ENCODE results near the gene DDB1.

DNA sequence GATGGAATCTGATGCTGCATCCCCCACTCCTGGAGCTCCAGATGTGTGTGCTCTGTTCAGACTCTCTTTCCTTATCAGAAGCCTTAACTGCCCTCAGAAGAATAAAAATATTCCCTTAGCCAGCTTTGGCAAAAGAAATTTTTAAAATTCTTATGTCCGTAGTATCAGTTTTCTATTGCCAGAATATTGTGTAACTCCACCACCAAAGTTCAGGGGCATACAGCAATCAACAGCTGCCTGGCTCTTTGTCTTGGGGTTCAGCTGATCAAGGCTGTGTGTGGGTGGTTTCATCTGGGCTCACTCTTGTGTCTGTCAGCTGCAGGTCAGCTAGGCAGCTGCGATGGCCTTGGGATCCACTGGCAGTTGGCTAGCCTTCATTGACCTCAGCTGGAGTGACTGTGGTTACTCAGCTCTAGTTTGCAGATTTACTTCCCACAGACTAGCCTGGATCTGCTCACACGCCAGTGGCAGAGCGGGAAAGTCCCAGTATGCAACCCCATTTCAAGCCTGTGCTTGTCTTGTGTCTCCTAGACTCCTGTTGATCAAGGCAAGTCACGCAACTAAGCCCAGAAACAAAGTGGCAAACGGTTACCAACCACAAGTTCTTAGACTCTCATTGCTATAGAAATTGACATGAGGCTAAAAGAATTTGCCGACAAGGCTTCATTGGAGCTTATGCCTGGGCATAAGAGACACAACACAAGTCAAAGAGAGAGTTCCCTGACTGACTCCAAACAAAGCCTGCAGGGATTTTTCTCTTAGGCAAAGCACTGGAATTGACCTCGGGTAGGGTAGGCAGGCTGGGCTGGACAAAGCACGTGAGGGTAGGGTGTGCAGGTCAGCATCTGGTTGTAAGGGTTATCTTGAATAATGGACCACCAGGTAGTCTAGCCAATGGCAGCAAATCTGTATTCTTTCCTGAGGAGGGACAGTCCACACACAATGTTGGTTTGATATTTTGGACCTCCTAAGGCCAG, 36.8 kb upstream of the DDB1 start:
- TF ChIP-seq, protein P1, sequence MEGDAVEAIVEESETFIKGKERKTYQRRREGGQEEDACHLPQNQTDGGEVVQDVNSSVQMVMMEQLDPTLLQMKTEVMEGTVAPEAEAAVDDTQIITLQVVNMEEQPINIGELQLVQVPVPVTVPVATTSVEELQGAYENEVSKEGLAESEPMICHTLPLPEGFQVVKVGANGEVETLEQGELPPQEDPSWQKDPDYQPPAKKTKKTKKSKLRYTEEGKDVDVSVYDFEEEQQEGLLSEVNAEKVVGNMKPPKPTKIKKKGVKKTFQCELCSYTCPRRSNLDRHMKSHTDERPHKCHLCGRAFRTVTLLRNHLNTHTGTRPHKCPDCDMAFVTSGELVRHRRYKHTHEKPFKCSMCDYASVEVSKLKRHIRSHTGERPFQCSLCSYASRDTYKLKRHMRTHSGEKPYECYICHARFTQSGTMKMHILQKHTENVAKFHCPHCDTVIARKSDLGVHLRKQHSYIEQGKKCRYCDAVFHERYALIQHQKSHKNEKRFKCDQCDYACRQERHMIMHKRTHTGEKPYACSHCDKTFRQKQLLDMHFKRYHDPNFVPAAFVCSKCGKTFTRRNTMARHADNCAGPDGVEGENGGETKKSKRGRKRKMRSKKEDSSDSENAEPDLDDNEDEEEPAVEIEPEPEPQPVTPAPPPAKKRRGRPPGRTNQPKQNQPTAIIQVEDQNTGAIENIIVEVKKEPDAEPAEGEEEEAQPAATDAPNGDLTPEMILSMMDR (IDR thresholded peaks at IDR 0.05; ENCODE audit: poor library complexity): no peak
- no peak for TF ChIP-seq EZH2 (IDR thresholded peaks at IDR 0.05; ENCODE audit: borderline replicate concordance)

All from hepatocyte (in vitro differentiated cells).